Fibroblast of lung (primary cell): ENCODE results near the gene TMEM72.

Source experiments
- EZH2 ChIP-seq: IDR thresholded peaks from 2 replicates; pipeline ENCODE4 v1.5.1; 2012; ENCODE audit warnings: low read length, control low read depth, mild to moderate bottlenecking; ENCODE audit errors: missing control alignments
- TF ChIP-seq, protein P1 (sequence below), 2 donors: IDR thresholded peaks in 1 of 2; conservative IDR thresholded peaks in 1 of 2; 1 replicate in 1 of 2; 2 replicates in 1 of 2; pipeline ENCODE4 v1.5.1; 2011 to 2012; ENCODE audit warnings: low read length in 2 of 2, control low read depth in 1 of 2, inconsistent platforms in 1 of 2, low read depth in 1 of 2, mild to moderate bottlenecking in 1 of 2

DNA sequence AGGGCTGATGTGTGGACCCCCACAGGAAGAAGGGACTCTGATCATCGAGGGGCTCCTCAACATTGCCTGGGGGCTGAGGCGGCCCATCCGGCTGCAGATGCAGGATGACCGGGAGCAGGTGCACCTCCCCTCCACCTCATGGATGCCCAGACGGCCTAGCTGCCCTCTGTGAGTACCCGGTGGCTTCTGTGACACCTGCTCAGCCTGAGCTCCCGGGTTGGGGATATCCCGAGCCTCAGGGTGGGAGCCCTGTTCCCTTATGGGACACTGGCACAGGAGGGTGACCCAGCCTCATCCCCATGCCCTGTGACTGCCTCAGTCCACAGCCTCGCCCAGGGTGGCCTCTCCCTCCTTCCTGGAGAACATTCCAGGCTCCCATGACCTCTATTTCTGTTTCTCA lies 71.4 kb downstream of the TMEM72 start:
- TF ChIP-seq, protein P1, sequence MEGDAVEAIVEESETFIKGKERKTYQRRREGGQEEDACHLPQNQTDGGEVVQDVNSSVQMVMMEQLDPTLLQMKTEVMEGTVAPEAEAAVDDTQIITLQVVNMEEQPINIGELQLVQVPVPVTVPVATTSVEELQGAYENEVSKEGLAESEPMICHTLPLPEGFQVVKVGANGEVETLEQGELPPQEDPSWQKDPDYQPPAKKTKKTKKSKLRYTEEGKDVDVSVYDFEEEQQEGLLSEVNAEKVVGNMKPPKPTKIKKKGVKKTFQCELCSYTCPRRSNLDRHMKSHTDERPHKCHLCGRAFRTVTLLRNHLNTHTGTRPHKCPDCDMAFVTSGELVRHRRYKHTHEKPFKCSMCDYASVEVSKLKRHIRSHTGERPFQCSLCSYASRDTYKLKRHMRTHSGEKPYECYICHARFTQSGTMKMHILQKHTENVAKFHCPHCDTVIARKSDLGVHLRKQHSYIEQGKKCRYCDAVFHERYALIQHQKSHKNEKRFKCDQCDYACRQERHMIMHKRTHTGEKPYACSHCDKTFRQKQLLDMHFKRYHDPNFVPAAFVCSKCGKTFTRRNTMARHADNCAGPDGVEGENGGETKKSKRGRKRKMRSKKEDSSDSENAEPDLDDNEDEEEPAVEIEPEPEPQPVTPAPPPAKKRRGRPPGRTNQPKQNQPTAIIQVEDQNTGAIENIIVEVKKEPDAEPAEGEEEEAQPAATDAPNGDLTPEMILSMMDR (conservative IDR thresholded peaks at IDR 0.05 in 1 of 2, IDR thresholded peaks at IDR 0.05 in 1 of 2; ENCODE audit: low read depth in 1 of 2, low read length in 2 of 2), result no peak
- no peak for TF ChIP-seq EZH2
